Measurements from ENCODE around the gene CBR1.

CBR1 gene

DNA sequence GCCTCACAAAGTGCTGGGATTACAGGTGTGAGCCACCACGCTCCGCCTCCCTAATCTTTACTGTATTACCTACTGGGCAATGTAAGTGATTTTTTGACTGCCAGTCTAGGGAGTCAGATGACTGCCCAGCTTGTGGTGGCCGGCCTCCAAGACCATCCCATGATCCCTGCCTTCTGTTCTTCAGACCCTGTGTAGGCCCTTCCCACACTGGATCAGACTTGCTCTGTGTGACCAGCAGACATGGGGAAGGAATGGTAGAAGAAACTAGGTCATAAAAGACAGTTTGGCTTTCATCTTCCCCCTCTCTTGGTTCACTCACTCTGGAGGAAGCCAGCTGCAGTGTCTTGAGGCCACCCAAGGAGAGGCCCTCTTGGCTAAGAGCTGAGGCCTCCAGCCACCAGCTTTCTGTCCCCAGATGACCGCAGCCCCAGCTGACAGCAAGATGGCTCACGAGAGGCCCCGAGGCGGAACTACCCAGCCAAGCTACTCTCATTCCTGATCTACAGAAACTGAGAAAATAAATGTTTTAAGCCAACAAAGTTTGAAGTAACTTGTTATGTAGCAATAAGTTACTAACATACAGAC lies 50.6 kb downstream of the CBR1 start:
- DNase-seq = no peak

Measured in Kasumi-1 (cell line).